Activated CD4-positive, alpha-beta T cell treated with anti-CD3 and anti-CD28 coated beads, Interleukin-2, amount 50 U/mL, for 48 hours (primary cell): ENCODE data around the gene LIN37.
A peak's percentile ranks its signal among the peaks of the same experiment; 100 is the strongest.

ENCODE experiments used
- DNase-seq, 2 experiments: peaks; one replicate each; pipeline ENCODE4 v3.0.0-alpha.2; 2020

Gene LIN37

GRCh38 chr19:35736913-35737886 lies 11.2 kb upstream of the LIN37 start:
- no peak for DNase-seq

GRCh38 chr19:35738021-35738886 lies 10.1 kb upstream of the LIN37 start:
- no peak for DNase-seq

GRCh38 chr19:35738887-35739229 lies 9.5 kb upstream of the LIN37 start:
- no peak for DNase-seq

GRCh38 chr19:35739275-35740107 lies 8.9 kb upstream of the LIN37 start:
- DNase-seq: no peak

- no peak for DNase-seq
Measured at GRCh38 chr19:35740108-35740422, 8.3 kb upstream of the LIN37 start.

GRCh38 chr19:35740423-35741202 lies 7.8 kb upstream of the LIN37 start:
- peak; percentile 98 for DNase-seq

GRCh38 chr19:35741203-35741515 lies 7.2 kb upstream of the LIN37 start:
- no peak for DNase-seq

GRCh38 chr19:35742121-35742724 lies 6.2 kb upstream of the LIN37 start, which contains the start of gene IGFLR1:
TSS of gene IGFLR1 (minus strand) at chr19:35742452. CDS start at chr19:35741180, 1,272 bp downstream.
- peak; percentile 74 to 81 for DNase-seq

- DNase-seq: no peak
Measured at GRCh38 chr19:35743640-35744429, 4.5 kb upstream of the LIN37 start.

GRCh38 chr19:35744430-35745327 lies 3.7 kb upstream of the LIN37 start:
- peak; percentile 94 to 96 for DNase-seq

- DNase-seq: peak; percentile 92 to 95
Measured at GRCh38 chr19:35745328-35746086, 2.9 kb upstream of the LIN37 start, which contains the start of the genes PSENEN and U2AF1L4. TSS of gene PSENEN (plus strand) at chr19:35745651. CDS start at chr19:35745931, 280 bp downstream. TSS of gene U2AF1L4 (minus strand) at chr19:35745418. CDS start at chr19:35745391, 27 bp downstream.

- no peak for DNase-seq
Measured at GRCh38 chr19:35746087-35746462, 2.3 kb upstream of the LIN37 start.

- DNase-seq: no peak
Measured at GRCh38 chr19:35746531-35746930, 1.8 kb upstream of the LIN37 start.

- DNase-seq: no peak
Measured at GRCh38 chr19:35750167-35750566, 1.8 kb downstream of the LIN37 start.

- DNase-seq: no peak
Measured at GRCh38 chr19:35751839-35752745, 3.7 kb downstream of the LIN37 start.

GRCh38 chr19:35752746-35753350 lies 4.5 kb downstream of the LIN37 start:
- DNase-seq: no peak
